Measurements from ENCODE around the gene NFIB. TPM values are rescaled to one million over a fixed set of nuclear protein-coding genes. Genes with fewer than 3 reads are reported as not detected.

The NFIB gene
- total RNA-seq, 1 donor from 2014 or later, result 66.3 TPM

- DNase-seq (ENCODE audit: low spot score), result no peak
- peak overlapping the region; percentile 54 for H3K27ac Mint-ChIP-seq (ENCODE audit: unreplicated experiment)
- no peaks in the 10 kb centered on the region for H3K9me3 Mint-ChIP-seq (ENCODE audit: low read depth)
- H3K4me3 Mint-ChIP-seq (ENCODE audit: unreplicated experiment), result no peak overlapping the region
- peaks cover 34% of the 10 kb centered on the region for H3K36me3 Mint-ChIP-seq (ENCODE audit: low read depth)
- H3K4me1 Mint-ChIP-seq (ENCODE audit: low read depth), result peaks cover 10% of the 10 kb centered on the region
- H3K27me3 Mint-ChIP-seq (ENCODE audit: low read depth), result no peaks in the 10 kb centered on the region
- peak; percentile 21 for TF ChIP-seq CTCF (IDR thresholded peaks at IDR 0.05)
Measured at GRCh38 chr9:14111696-14112095, 202.2 kb downstream of the NFIB start.

DNA sequence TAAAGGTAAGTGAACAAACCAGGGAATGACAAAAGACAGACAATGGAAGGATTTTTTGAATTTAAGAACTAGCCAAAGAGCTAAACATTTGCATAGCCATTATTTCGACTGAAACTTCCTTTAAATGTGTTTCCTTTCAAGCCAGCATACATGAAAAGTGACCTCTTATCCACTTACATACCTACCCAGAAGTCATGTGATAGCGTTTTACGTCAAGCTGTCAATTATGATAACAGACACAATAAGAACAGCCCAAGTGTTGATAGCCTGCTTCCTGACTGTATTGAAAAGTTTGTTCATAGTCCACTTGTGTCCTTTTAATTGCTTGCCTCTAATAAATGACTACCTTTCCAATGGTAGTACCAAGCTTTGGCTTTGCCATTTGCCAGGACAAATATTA, 206.0 kb downstream of the NFIB start:
- H3K4me3 Mint-ChIP-seq (ENCODE audit: unreplicated experiment), result no peak overlapping the region
- no peak for DNase-seq (ENCODE audit: low spot score)
- H3K27me3 Mint-ChIP-seq (ENCODE audit: low read depth), result no peaks in the 10 kb centered on the region
- TF ChIP-seq CTCF (IDR thresholded peaks at IDR 0.05), result no peak
- no peaks in the 10 kb centered on the region for H3K9me3 Mint-ChIP-seq (ENCODE audit: low read depth)
- H3K4me1 Mint-ChIP-seq (ENCODE audit: low read depth), result peaks cover 16% of the 10 kb centered on the region
- H3K27ac Mint-ChIP-seq (ENCODE audit: unreplicated experiment), result no peak overlapping the region
- peaks cover 17% of the 10 kb centered on the region for H3K36me3 Mint-ChIP-seq (ENCODE audit: low read depth)

DNA sequence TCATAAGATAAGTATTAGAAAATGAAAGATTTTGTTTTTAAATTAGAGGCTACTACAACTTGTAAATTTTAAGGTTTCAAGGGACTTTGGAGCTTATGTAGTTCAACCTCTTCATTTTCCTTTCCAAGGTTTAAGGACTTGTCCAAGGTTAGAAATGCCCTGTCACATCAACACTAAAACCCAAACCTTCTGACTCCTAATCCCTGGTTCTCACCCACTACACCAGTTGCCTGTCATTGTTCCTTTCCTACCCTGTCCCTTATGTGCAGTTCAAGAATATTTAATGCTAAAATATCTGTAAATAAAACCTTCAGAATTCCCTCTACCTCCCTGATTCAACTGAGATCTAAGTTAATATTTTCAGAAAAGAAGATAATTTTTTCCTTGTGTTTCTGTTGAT, 206.4 kb downstream of the NFIB start:
- Mint-ChIP-seq H3K36me3 (ENCODE audit: low read depth) (peaks cover 12% of the 10 kb centered on the region), H3K9me3 (ENCODE audit: low read depth) (no peaks in the 10 kb centered on the region), H3K27ac (ENCODE audit: unreplicated experiment) (no peak overlapping the region), H3K27me3 (ENCODE audit: low read depth) (no peaks in the 10 kb centered on the region), H3K4me3 (ENCODE audit: unreplicated experiment) (no peak overlapping the region), H3K4me1 (ENCODE audit: low read depth) (peaks cover 19% of the 10 kb centered on the region)
- DNase-seq (ENCODE audit: low spot score), result no peak
- TF ChIP-seq CTCF (IDR thresholded peaks at IDR 0.05), result no peak

DNA sequence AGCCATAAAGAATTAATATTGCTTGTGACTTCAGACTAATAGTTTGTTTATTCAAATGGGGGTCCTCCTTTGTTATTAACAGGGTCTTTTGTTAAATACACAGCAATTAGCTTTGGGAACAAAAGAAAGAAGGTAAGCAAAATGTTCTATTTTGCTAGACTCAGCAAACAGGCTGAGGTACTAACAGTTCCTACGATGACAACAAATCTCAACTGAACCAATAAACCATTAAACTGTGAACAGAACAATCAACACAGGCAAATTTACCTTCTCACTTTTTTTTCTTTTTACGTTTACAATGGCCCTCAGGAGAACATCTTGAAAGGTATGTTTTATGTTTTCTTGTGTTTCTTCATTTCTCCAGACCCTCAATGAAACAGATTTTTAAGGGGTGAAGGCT, 207.2 kb downstream of the NFIB start:
- TF ChIP-seq CTCF (IDR thresholded peaks at IDR 0.05), result no peak
- no peak overlapping the region for H3K4me3 Mint-ChIP-seq (ENCODE audit: unreplicated experiment)
- DNase-seq (ENCODE audit: low spot score), result no peak
- no peaks in the 10 kb centered on the region for H3K27me3 Mint-ChIP-seq (ENCODE audit: low read depth)
- H3K27ac Mint-ChIP-seq (ENCODE audit: unreplicated experiment), result no peak overlapping the region
- H3K4me1 Mint-ChIP-seq (ENCODE audit: low read depth), result peaks cover 15% of the 10 kb centered on the region
- H3K9me3 Mint-ChIP-seq (ENCODE audit: low read depth), result no peaks in the 10 kb centered on the region
- H3K36me3 Mint-ChIP-seq (ENCODE audit: low read depth), result peaks cover 9% of the 10 kb centered on the region

GRCh38 chr9:14104496-14104895, 209.4 kb downstream of the NFIB start:
- H3K27me3 Mint-ChIP-seq (ENCODE audit: low read depth), result no peaks in the 10 kb centered on the region
- no peak for DNase-seq (ENCODE audit: low spot score)
- no peak for TF ChIP-seq CTCF (IDR thresholded peaks at IDR 0.05)
- no peak overlapping the region for H3K4me3 Mint-ChIP-seq (ENCODE audit: unreplicated experiment)
- no peak overlapping the region for H3K27ac Mint-ChIP-seq (ENCODE audit: unreplicated experiment)
- H3K9me3 Mint-ChIP-seq (ENCODE audit: low read depth), result no peaks in the 10 kb centered on the region
- peaks cover 9% of the 10 kb centered on the region for H3K4me1 Mint-ChIP-seq (ENCODE audit: low read depth)
- peaks cover 6% of the 10 kb centered on the region for H3K36me3 Mint-ChIP-seq (ENCODE audit: low read depth)
